Measurements from ENCODE around the gene CORO6.

CORO6 gene

DNA sequence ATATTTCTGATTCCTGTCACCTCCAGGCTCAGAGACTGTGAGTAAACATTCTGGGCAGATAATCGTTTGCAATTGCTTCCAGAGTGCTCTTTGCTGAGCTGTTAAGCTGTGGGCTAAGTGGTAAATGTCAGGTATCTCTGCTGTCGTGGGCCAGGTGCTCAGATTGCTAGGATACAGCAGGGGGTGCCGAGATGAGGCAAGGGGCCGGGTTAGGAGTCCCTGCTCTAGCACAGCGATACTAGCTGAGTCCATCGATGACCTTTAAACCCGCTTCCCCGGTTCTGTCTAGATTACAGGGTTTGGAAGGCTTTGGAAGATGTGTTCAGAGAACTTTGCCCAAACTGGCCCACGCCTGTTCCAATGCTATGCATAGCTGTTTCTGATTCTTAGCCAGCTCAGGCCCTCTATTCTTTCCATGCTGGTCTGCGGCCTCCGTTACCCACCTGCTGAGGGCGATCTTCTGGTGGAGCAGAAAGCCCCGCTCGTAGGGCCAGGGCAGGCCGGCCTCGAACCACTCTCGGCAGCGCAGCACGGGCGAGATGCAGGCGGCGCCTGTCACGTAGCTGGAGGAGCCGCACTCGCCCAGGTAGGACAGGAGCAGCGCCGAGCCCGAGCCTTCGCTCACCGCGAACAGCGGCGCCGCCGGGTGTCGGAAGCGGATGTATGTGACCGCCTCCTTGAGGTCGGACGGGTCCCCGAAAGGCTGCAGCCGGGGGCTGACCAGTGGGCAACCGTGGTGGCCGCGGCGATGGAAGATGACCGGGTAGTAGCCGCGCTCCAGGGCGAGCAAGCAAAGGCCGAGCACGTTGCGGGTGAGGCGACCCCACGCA lies 56.9 kb downstream of the CORO6 start:
- DNase-seq (peak; percentile 66), ATAC-seq (peak; percentile 8)
